GM21528 (cell line): Measurements from ENCODE around the gene CYGB.
"Not testable (repeated sequence)": the region's sequence is repeated elsewhere in the genome, so short reads cannot be mapped to it uniquely, and the experiment has no call there.

Source experiments
- ATAC-seq: cut with Tn5 transposase; IDR thresholded peaks from one replicate; pipeline ENCODE4 v1.9.1; 2021; ENCODE audit warnings: mild to moderate bottlenecking, moderate library complexity; ENCODE audit not compliant: unreplicated experiment, low FRiP score

The CYGB gene

DNA sequence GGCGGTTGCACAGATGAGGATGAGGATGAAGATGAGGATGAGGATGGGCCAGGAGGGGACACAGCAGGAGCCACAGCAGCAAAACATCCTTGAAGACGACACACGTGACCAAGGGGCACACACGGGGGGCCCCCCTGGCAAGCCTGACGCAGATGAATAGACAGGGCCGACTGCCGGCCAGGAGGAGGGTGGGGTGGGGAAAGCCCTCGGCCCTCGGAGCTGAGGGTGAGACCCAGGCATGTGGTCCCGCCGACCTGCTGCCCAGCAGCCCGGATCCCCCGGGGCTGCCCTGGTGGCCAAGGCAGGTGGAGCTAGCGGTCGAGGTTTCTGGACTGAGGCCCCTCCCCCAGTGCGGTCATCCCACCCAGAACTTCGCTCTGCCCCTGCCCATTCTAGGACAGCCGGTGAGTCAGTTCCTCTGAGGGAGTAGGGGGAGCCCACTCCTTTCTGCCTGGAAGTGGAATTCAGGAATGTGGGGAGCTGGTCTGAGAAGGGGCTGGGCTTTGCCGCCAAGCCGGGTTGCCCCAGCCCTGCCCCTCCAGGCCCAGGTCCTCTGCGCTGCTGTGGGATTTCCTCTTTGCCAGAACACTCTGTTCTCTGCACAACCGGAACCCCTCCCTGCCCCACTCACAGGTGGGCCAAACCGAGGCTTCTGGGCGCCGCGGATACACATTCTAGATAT, 9.9 kb downstream of the CYGB start:
- ATAC-seq: no peak

DNA sequence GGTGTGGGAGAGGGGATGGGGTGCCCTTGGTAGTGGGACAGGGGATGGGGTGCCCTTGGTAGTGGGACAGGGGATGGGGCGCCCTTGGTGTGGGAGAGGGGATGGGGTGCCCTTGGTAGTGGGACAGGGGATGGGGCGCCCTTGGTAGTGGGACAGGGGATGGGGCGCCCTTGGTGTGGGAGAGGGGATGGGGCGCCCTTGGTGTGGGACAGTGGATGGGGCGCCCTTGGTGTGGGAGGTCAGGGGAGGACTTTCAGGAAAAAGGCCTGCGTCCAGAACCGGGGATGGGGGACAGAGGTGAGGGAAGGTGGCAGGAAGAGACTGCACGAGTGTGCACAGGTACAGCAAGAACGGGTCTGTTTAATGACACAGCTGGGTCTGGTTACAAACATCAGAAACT, 10.5 kb downstream of the CYGB start:
- not testable (repeated sequence) for ATAC-seq

DNA sequence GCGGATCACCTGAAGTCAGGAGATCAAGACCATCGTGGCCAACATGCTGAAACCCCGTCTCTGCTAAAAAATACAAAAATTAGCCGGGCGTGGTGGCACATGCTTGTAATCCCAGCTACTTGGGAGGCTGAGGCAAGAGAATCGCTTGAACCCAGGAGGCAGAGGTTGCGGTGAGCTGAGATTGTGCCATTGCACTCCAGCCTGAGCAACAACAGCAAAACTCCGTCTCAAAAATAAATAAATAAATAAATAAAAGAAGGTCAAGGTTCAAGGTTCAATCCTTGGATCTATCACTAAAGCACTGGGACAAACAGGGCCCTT, 12.0 kb downstream of the CYGB start:
- not testable (repeated sequence) for ATAC-seq

DNA sequence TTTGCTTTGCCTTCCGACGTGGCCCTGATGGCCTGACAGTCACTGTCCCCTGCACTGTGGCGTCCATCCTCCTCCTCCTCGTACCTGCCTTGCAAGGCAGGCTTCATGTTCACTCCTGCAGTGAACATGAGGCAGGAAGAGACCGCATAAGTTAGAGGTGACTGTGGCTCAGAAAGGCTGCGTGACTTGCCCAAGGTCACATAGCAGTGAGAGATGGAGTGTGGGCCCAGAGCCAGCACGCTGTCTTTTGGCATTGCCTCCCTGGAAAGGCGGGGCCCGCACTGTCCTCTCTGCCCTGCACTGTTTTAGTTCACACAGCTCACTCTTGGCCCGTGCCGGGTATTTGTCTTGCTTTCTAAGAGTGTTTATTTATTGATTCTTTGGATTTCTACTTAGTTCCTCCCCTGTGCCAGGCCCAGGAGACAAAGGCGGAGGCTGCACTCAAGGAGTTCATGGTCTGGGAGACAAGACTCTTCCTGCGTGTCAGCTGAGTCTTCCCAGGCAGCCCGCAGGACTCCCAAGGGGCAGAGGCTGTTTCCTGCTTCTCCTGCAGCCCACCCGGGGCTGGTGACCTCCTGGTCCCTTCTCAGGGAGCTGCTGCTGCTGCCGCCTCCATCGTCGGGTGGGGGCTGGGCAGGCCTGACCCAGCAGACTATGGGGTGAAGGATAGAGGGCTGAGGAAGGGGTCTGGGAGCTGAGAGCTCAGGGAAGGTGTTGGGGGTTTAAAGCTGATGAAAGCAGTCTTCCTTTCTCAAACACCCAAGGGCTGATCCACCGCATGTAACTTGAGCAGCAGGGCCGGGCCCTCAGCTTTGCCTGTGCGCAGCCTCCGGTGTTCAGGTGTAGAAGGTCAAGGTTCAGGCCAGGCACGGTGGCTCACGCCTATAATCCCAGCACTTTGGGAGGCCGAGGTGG, 12.7 kb downstream of the CYGB start:
- ATAC-seq: no peak

DNA sequence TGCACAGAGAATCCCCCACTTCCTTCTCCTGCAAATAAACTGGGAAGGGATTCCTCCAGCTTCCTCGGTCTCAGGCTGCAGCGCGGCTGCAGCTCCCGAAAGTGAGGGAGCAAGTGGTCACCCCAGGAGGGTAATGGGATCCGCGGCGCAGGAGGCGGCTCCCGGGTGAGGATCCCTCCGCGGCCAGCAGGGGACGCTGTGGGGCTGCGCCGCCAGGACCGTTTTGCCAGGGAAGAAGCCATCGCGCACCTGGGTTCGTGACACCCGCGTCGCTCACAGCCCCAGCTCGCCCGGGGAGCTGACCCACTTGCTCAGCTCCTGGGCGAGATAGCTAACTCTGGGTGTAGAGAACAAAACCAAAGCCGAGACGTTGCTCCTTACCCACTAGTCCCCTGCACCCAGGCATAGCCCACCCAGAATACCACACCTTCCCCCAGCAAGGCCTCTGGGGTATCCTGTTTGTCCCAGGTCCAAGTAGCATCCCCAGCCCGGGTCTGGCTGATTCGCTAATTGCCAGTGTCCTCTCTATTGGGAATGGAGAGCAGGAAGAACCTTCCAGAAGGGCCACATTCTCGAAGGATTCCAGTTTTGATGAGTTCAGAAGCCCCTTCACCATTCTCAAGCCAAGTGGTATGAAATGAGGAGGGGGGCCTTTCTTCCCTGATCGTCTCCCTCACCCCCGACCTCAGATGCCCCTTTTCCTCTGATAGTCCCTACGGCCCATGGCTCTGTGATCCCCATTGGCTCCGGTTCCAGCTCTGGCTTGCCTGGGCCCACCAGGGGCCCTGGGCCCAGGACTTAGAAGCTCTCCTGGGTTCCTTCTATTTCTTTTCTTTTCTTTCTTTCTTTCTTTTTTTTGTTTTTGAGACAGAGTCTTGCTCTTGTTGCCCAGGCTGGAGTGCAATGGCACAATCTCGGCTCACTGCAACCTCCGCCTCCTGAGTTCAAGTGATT, 14.1 kb downstream of the CYGB start:
- no peak for ATAC-seq

DNA sequence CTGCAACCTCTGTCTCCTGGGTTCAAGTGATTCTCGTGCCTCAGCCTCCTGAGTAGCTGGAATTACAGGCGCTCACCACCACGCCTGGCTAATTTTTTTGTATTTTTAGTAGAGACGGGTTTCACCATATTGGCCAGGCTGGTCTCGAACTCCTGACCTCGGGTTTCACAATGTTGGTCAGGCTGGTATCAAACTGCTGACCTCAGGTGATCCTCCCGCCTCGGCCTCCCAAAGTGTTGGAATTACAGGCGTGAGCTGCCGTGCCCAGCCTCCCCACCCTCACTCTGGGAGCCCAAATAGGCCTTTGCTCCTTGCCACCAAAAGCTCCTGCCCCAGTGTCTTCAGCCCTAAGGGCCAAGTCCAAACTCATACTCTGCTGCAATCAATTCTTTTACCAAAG, 15.8 kb downstream of the CYGB start:
- not testable (repeated sequence) for ATAC-seq

DNA sequence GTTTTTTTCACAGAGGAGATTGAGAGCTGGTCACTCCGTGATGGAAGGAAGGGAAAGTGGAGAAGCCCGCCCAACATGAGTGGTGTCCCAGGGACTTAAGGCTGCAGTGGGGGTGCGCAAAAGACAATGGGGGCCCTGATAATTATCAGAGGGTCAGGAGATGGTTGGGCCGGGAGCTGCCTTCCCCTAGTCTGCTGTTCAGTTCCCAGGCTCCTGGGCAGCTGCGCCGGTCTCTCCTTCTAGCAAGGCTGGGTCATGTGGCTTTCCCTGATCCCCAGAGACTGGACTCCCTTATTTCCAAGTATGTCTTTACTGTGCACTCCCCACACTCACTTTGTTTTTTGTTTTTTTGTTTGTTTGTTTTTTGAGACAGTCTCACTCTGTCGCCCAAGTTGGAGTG, 16.2 kb downstream of the CYGB start:
- no peak for ATAC-seq

DNA sequence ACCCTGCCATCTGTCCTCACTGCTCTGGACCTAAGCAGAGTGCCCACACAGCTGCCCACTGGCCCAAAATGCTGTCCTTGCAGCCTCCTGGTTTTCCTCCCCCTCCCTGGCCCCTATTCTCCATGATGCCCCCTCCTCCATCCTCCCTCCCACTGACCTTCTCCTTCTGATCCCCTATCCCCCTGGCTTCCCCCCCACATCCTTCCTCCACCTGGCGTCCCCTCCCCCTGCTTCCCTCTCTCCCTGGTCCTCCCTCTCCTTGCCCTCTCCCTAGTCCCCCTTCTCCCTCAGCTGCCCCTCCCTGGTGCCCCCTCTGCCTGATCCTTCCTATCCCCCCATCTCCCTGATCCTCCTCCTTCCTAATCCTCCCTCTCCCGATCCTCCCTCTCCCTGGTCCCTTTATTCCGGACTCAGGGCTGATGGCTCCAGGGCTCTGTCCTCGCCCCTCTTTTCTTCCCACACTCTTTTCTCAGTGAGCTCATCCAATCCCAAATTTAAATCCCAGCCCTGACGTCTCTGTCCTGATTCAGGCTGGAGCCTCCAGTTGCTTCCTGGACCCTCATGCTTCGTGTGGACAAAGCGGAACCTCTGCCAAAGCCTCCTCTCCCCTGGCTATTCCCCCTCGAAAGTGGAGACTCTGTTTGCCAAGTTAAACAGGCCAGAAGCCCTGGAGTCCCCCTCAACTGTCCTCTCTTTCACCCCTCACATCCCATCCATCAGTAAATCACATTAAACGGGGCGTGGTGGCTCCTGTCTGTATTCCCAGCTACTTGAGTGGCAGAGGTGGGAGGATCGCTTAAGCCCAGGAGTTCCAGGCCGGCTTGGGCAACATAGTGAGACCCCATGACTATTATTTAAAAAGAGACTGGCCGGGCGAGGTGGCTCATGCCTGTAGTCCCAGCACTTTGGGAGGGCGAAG, 18.2 kb downstream of the CYGB start:
- ATAC-seq: no peak

DNA sequence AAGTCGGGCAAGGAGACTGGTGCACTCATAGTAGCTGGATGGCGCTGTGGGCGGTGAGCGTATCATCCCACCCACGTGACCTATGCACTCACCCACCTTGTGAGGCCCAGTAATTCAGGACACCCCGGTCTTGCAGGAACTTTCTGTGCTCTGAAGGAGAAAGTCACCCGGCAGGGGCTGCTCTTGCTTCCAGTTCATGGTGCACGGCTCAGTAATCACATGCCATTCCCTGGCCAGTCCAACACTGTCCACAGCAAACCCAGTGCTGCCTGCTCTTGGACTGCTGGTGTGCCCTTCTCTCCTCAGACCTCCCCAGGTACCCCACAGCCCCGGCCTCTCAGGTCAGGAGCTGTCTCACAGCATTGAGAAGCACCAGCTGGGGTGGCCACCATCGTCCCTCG, 19.9 kb downstream of the CYGB start:
- no peak for ATAC-seq

DNA sequence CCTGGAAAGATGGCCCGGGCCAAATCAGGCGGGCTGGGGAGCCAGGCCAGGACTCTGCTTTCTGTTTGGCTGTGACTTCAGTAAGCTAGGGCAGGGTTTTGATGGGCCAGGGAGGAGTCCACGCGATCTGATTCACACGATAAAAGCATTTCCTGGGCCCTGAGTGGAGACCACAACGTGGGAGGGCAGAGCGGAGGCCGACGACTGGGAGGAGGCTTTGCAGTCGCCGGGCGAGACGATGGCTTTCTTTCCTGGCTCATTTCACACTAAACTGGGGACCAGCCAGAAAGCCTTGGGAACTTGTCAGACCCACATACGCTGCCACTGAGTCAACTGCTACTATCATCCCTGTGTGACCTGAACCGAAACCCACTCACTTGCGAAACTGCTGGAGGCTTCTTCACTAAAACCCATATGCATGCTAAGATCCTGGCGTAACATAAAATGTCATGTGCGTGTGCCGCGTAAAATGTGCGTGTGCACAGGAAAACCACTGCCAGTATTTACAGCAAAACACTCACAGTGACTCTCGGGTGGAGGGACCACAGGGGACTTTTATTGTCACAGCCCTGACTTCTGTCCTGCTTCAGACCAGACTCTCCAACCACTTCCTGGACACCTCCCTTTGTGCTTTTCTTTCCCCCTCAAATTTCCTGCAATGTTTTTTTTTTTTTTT, 22.1 kb downstream of the CYGB start:
- ATAC-seq: no peak

DNA sequence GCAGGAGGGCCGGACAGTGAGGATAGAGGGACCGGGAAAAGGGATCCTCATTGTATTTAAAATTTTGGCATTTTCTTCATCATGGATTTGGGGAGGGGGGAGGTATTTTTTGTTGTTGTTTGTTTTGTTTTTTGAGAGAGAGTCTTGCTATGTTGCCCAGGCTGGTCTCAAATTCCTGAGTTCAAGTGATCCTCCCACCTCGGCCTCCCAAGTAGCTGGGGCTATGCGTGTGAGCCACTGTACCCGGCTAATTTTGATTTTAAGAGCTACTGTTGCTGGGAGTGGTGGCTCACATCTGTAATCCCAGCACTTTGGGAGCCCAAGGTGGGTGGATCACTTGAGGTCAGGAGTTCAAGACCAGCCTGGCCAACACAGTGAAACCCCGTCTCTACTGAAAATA, 23.2 kb downstream of the CYGB start:
- ATAC-seq: not testable (repeated sequence)

DNA sequence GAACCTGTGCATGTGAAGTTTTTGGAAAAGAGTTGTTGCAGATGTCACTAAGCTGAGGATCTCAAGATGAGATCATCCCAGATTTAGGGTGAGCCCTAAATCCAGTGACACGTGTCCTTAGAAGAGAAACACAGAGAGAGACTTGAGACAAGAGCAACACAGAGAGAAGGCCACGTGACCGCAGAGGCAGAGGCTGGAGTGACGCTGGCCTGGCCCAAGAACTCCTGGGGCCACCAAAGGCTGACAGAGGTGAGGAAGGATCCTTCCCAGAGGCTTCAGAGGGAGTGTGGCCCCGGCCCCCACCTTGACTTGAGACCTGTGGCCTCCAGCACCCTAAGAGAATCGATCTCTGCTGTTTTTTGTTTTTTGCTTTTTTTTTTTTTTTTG, 24.2 kb downstream of the CYGB start:
- no peak for ATAC-seq

DNA sequence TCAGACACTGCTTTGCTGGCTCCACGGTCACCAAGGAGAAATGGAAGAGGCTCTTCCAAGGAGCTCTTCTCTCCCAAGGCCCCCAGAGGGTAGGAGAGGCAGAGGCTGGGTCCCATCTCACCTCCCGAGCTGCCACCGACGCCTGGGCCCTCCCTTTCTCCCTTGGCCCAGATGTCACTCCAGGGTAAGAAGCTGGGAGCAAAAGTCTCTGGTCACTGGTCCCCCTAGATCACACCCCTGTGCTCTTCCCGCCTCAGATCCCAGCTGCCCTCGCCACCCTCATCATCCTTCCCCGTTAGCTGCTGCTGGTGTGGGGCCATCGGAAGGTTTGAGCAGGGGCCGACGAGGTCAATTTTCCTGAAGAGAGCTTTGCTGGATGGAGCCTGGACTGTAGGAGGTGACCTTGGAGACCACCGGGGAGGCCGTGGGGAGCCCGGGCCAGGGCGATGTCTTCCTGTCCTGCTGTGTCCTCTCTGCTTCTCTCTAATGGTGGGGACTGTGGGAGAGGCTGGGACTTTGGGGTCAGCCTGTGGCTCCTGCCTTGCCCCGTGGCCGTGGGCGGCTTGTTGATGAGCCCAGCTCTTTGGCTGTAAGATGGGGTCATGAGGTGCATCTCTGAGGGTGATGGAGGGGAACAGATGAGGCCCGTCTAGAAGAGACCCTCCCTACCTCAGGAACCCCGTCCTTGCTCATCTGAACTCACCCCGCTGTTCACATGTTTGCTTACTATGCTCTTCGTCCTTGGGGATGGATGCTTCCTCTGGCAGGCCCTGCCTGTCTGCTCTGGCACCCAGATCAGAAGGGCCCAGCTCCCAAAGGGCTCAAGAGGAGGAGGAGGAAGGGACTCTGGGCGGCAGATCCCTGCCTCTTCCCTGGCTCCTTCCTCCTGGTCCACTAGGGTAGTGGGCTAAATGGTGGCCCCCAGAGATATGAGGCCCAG, 24.9 kb downstream of the CYGB start:
- ATAC-seq: no peak

DNA sequence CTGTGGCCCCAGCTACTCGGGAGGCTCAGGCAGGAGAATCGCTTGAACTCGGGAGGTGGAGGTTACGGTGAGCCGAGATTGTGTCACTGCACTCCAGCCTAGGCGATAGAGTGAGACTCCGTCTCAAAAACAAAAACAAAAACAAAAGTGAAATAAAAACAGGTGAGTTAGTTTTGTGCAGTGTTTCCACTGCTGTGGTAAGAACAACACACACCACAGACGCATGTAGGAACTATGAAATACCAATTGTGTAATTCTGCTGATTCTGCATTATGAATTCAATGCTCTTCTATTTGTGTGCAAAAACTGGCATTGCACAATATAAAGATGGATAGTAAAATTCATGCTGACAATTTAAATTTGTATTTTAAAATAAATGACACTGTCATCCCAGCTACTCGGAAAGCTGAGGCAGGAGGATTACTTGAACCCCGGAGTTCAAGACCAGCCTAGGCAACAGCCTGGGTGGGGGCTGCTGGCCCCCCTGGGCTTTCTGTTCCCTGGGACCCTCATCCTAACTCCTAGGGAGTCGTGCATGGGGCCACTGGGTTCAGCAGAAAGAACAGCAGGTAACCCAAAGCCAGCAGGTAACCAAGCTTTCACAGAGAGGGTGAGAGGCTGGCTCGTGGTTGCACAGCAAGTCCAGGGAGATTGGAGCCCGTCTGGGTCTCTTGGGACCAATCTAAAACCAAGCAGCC, 25.7 kb downstream of the CYGB start:
- ATAC-seq: no peak

DNA sequence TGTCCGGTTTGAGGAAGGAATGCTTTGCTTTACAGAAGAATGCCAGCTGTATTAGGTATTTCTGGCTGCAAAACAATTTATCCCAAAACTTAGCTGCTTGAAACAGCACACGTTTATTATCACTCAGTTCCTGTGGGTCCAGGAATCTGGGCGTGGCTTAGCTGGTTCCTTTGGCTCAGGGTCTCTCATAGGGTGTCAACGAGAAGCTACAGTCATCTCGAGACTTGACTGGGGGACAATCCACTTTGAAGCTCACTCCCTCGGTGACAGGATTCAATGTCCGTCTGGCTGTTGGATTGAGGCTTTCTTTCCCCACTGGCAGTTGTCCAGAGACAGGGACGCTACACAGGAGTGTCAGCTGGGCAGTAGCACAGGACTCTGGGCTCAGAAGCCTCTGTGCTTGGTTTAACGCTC, 26.7 kb downstream of the CYGB start:
- no peak for ATAC-seq

DNA sequence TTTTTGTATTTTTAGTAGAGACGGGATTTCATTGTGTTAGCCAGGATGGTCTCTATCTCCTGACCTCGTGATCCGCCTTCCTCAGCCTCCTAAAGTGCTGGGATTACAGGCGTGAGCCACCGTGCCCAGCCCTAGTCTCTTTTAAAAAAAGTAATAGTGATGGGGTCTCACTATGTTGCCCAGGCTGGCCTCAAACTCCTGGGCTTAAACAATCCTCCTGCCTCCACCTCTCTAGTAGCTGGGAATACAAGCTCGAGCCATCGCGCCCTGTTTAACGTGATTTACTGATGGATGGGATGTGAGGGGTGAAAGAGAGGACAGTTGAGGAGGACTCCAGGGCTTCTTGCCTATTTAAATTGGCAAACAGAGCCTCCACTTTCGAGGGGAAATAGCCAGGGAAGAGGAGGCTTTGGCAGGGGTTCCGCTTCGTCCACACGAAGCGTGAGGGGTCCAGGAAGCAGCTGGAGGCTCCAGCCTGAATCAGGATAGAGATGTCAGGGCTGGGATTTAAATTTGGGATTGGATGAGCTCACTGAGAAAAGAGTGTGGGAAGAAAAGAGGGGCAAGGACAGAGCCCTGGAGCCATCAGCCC, 28.9 kb downstream of the CYGB start:
- not testable (repeated sequence) for ATAC-seq
